ENCODE results near the gene ERP27.

ERP27 gene

DNA sequence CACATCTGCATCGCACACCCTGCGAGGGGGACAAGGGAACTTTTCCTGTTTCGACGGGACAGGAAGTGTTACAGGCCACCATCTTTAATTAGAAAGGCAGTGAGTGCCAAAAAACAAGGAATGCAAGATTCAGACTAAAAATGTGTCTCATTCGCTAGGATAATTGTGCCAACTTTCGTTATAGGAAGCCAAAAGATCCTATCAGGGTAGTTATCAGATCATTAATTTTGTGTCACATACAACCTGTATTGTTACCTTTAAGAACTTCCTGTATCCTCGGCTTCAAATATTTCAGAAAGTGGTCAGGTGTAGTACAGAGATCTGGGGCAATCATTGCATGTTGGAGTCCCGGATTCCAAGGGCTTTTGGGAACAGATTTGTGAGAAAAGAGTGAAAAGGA is 33.5 kb downstream of the ERP27 start:
- whole genome bisulfite sequencing, result 95% methylated on average over 8 of the region's 8 CpGs
- H3K27me3 ChIP-seq (ENCODE audit: control insufficient read depth in 1 of 2, insufficient read depth in 1 of 2, low read length in 2 of 2), result no peaks in the 10 kb centered on the region

DNA sequence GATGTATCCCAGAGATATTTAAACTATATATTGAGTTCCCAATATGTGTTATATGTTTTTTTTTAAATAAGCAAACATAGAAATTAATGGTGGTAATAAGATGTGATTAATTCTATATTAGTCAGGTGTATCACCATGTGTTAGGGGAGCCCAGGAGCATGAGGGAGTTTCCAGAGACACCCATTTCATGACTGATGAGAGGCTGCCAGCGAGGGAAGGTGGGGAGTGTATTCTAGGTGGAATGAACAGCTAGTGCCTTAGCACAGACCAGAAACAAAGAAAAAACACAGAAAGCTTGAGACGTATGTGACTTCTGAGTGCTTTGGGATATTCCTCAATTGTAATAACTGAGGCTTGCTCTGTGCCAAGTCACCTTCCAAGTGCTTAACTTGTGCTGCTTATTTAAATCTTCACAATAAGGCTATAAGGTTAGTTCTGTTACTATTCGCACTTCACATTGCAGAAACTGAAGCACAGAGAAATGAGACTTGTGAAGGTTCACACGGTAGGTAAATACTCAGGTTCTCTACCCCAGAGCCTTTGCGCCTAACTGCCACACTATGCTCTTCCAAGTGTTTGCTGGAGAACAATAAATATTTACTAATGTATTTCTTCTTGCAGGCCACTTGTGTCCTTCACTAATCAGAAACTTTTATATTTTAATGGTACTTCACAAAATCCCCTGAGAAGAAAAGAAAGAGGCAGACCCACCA is 34.8 kb downstream of the ERP27 start:
- Histone ChIP-seq H2BK120ac (ENCODE audit: low read depth, low read length) (no peak overlapping the region), H3K23ac (ENCODE audit: low read length in 2 of 2) (no peak overlapping the region), H3K27me3 (ENCODE audit: control insufficient read depth in 1 of 2, insufficient read depth in 1 of 2, low read length in 2 of 2) (no peaks in the 10 kb centered on the region), H3K79me1 (replicated peaks; ENCODE audit: low read length, poor library complexity, severe bottlenecking) (no peaks in the 10 kb centered on the region), H3K14ac (ENCODE audit: low read length in 2 of 2) (no peak overlapping the region), H3K9me3 (ENCODE audit: control insufficient read depth, low read length) (no peaks in the 10 kb centered on the region), H3K4ac (ENCODE audit: low read depth in 1 of 2, low read length in 2 of 2) (no peak overlapping the region), H2BK5ac (ENCODE audit: low read depth, low read length, poor library complexity, severe bottlenecking) (no peak overlapping the region), H4K91ac (ENCODE audit: low read length) (no peak overlapping the region), H3K18ac (ENCODE audit: low read depth in 1 of 2, low read length in 2 of 2) (no peak overlapping the region), H3K27ac (ENCODE audit: low read length, poor library complexity, severe bottlenecking) (no peak overlapping the region), H2AFZ (ENCODE audit: low read depth, low read length) (no peak overlapping the region), H2BK12ac (ENCODE audit: low read length in 2 of 2) (no peak overlapping the region), H3K9ac (ENCODE audit: low read length) (no peak overlapping the region), H2BK15ac (ENCODE audit: low read depth, poor library complexity, severe bottlenecking) (no peak overlapping the region), H3K36me3 (ENCODE audit: control insufficient read depth in 1 of 2, insufficient read depth in 2 of 2, low read depth in 1 of 2, low read length in 2 of 2) (no peaks in the 10 kb centered on the region), H3K4me2 (ENCODE audit: low read length, poor library complexity, severe bottlenecking) (no peak overlapping the region), H4K8ac (ENCODE audit: low read length) (no peak overlapping the region), H3K4me3 (ENCODE audit: insufficient read depth in 1 of 2, low read depth in 1 of 2, low read length in 2 of 2) (no peak overlapping the region), H3K4me1 (ENCODE audit: control insufficient read depth, insufficient read depth, low read depth, low read length) (no peaks in the 10 kb centered on the region), H2AK5ac (ENCODE audit: low read length, severe bottlenecking) (no peak overlapping the region)
- 97% methylated on average over 4 of the region's 5 CpGs for WGBS
- no peak for DNase-seq

More for the DNA sequence above, 33.5 kb downstream of the ERP27 start:
- no peak overlapping the region for H4K91ac ChIP-seq (ENCODE audit: low read length)
- no peak overlapping the region for H2AFZ ChIP-seq (ENCODE audit: low read depth, low read length)
- no peak overlapping the region for H4K8ac ChIP-seq (ENCODE audit: low read length)
- no peaks in the 10 kb centered on the region for H3K9me3 ChIP-seq (ENCODE audit: control insufficient read depth, low read length)
- no peak overlapping the region for H2BK120ac ChIP-seq (ENCODE audit: low read depth, low read length)
- no peak overlapping the region for H3K4me2 ChIP-seq (ENCODE audit: low read length, poor library complexity, severe bottlenecking)
- H3K9ac ChIP-seq (ENCODE audit: low read length), result no peak overlapping the region
- H3K79me1 ChIP-seq (replicated peaks; ENCODE audit: low read length, poor library complexity, severe bottlenecking), result no peaks in the 10 kb centered on the region
- no peak for DNase-seq
- H3K27ac ChIP-seq (ENCODE audit: low read length, poor library complexity, severe bottlenecking), result no peak overlapping the region
- H2AK5ac ChIP-seq (ENCODE audit: low read length, severe bottlenecking), result no peak overlapping the region
- H3K14ac ChIP-seq (ENCODE audit: low read length in 2 of 2), result no peak overlapping the region
- H3K4me3 ChIP-seq (ENCODE audit: insufficient read depth in 1 of 2, low read depth in 1 of 2, low read length in 2 of 2), result no peak overlapping the region
- no peak overlapping the region for H2BK15ac ChIP-seq (ENCODE audit: low read depth, poor library complexity, severe bottlenecking)
- no peak overlapping the region for H2BK12ac ChIP-seq (ENCODE audit: low read length in 2 of 2)
- no peak overlapping the region for H3K4ac ChIP-seq (ENCODE audit: low read depth in 1 of 2, low read length in 2 of 2)
- no peak overlapping the region for H3K18ac ChIP-seq (ENCODE audit: low read depth in 1 of 2, low read length in 2 of 2)
- no peak overlapping the region for H3K23ac ChIP-seq (ENCODE audit: low read length in 2 of 2)
- no peak overlapping the region for H2BK5ac ChIP-seq (ENCODE audit: low read depth, low read length, poor library complexity, severe bottlenecking)
- H3K36me3 ChIP-seq (ENCODE audit: control insufficient read depth in 1 of 2, insufficient read depth in 2 of 2, low read depth in 1 of 2, low read length in 2 of 2), result no peaks in the 10 kb centered on the region
- H3K4me1 ChIP-seq (ENCODE audit: control insufficient read depth, insufficient read depth, low read depth, low read length), result no peaks in the 10 kb centered on the region

- Histone ChIP-seq H4K8ac (ENCODE audit: low read length) (no peak overlapping the region), H3K4me2 (ENCODE audit: low read length, poor library complexity, severe bottlenecking) (no peak overlapping the region), H2BK120ac (ENCODE audit: low read depth, low read length) (no peak overlapping the region), H3K4me1 (ENCODE audit: control insufficient read depth, insufficient read depth, low read depth, low read length) (no peaks in the 10 kb centered on the region), H3K79me1 (replicated peaks; ENCODE audit: low read length, poor library complexity, severe bottlenecking) (no peaks in the 10 kb centered on the region), H2AFZ (ENCODE audit: low read depth, low read length) (no peak overlapping the region), H3K23ac (ENCODE audit: low read length in 2 of 2) (no peak overlapping the region), H3K9ac (ENCODE audit: low read length) (peak overlapping the region; percentile 25), H3K18ac (ENCODE audit: low read depth in 1 of 2, low read length in 2 of 2) (no peak overlapping the region), H2BK5ac (ENCODE audit: low read depth, low read length, poor library complexity, severe bottlenecking) (no peak overlapping the region), H2BK15ac (ENCODE audit: low read depth, poor library complexity, severe bottlenecking) (no peak overlapping the region), H3K36me3 (ENCODE audit: control insufficient read depth in 1 of 2, insufficient read depth in 2 of 2, low read depth in 1 of 2, low read length in 2 of 2) (no peaks in the 10 kb centered on the region), H3K14ac (ENCODE audit: low read length in 2 of 2) (no peak overlapping the region), H3K27ac (ENCODE audit: low read length, poor library complexity, severe bottlenecking) (no peak overlapping the region), H4K91ac (ENCODE audit: low read length) (no peak overlapping the region), H3K9me3 (ENCODE audit: control insufficient read depth, low read length) (no peaks in the 10 kb centered on the region), H2AK5ac (ENCODE audit: low read length, severe bottlenecking) (no peak overlapping the region), H3K27me3 (ENCODE audit: control insufficient read depth in 1 of 2, insufficient read depth in 1 of 2, low read length in 2 of 2) (no peaks in the 10 kb centered on the region), H2BK12ac (ENCODE audit: low read length in 2 of 2) (no peak overlapping the region), H3K4me3 (ENCODE audit: insufficient read depth in 1 of 2, low read depth in 1 of 2, low read length in 2 of 2) (no peak overlapping the region), H3K4ac (ENCODE audit: low read depth in 1 of 2, low read length in 2 of 2) (no peak overlapping the region)
- 100% methylated on average over 2 of the region's 2 CpGs for WGBS
- DNase-seq, result peak; percentile 30
These were observed 35.9 kb downstream of the ERP27 start for GRCh38 chr12:14902465-14902864.

DNA sequence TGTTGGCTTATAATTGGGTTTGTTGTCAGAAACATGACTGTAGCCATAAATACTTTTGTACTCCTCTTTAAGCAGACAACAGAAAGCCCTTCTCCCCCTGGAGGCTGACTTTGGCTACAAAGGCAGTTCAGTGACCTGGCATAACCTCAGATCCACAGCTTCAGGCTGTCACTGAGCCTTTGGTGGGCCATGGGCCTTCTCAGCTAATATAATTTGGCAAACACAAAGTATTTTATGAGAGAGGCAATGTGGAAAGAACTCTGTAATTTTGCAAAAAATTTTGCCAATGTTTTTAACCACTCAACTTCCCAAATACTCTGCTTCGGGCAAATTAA is 37.1 kb downstream of the ERP27 start:
- H3K36me3 ChIP-seq (ENCODE audit: control insufficient read depth in 1 of 2, insufficient read depth in 2 of 2, low read depth in 1 of 2, low read length in 2 of 2), result no peaks in the 10 kb centered on the region
- H3K4ac ChIP-seq (ENCODE audit: low read depth in 1 of 2, low read length in 2 of 2), result no peak overlapping the region
- no peaks in the 10 kb centered on the region for H3K9me3 ChIP-seq (ENCODE audit: control insufficient read depth, low read length)
- H3K27ac ChIP-seq (ENCODE audit: low read length, poor library complexity, severe bottlenecking), result no peak overlapping the region
- DNase-seq, result no peak
- no peaks in the 10 kb centered on the region for H3K79me1 ChIP-seq (replicated peaks; ENCODE audit: low read length, poor library complexity, severe bottlenecking)
- no peak overlapping the region for H3K23ac ChIP-seq (ENCODE audit: low read length in 2 of 2)
- no peak overlapping the region for H4K8ac ChIP-seq (ENCODE audit: low read length)
- no peak overlapping the region for H2AFZ ChIP-seq (ENCODE audit: low read depth, low read length)
- 100% methylated on average over 1 of the region's 1 CpG for WGBS
- no peak overlapping the region for H2BK12ac ChIP-seq (ENCODE audit: low read length in 2 of 2)
- H2BK120ac ChIP-seq (ENCODE audit: low read depth, low read length), result no peak overlapping the region
- peak overlapping the region in 1 of 2 experiments; percentile 65 for H3K14ac ChIP-seq (ENCODE audit: low read length in 2 of 2)
- H3K27me3 ChIP-seq (ENCODE audit: control insufficient read depth in 1 of 2, insufficient read depth in 1 of 2, low read length in 2 of 2), result no peaks in the 10 kb centered on the region
- no peak overlapping the region for H3K18ac ChIP-seq (ENCODE audit: low read depth in 1 of 2, low read length in 2 of 2)
- no peak overlapping the region for H3K9ac ChIP-seq (ENCODE audit: low read length)
- H2BK15ac ChIP-seq (ENCODE audit: low read depth, poor library complexity, severe bottlenecking), result no peak overlapping the region
- H3K4me2 ChIP-seq (ENCODE audit: low read length, poor library complexity, severe bottlenecking), result no peak overlapping the region
- H4K91ac ChIP-seq (ENCODE audit: low read length), result no peak overlapping the region
- H2AK5ac ChIP-seq (ENCODE audit: low read length, severe bottlenecking), result no peak overlapping the region
- no peaks in the 10 kb centered on the region for H3K4me1 ChIP-seq (ENCODE audit: control insufficient read depth, insufficient read depth, low read depth, low read length)
- H3K4me3 ChIP-seq (ENCODE audit: insufficient read depth in 1 of 2, low read depth in 1 of 2, low read length in 2 of 2), result no peak overlapping the region
- no peak overlapping the region for H2BK5ac ChIP-seq (ENCODE audit: low read depth, low read length, poor library complexity, severe bottlenecking)

All from mesenchymal stem cell (in vitro differentiated cells and primary cell).